BJ (cell line): Measurements from ENCODE around the gene MAP3K7CL. TPM values are rescaled to one million over a fixed set of nuclear protein-coding genes. Genes with fewer than 3 reads are reported as not detected.

Experiments used
- CTCF ChIA-PET: fragments of 350-600 bp; formaldehyde crosslinking; extraction: SDS; loops from one replicate; lab custom pipeline; 2021; ENCODE audit warnings: antibody characterized with exemption, inconsistent platforms; lab: Yijun Ruan, JAX
- POLR2A ChIA-PET: fragments of 300-600 bp; sonication (Branson Sonifier 250); formaldehyde crosslinking; extraction: SDS; loops from one replicate; lab custom pipeline; 2021; ENCODE audit warnings: antibody characterized with exemption; lab: Charles Lee
- DNase-seq: peaks from one replicate; pipeline ENCODE4 v3.0.0-alpha.2; 2011; ENCODE audit warnings: low read depth
- H3K27me3 ChIP-seq: 2 replicates; pipeline ENCODE4 v1.6.0; 2011; ENCODE audit warnings: low read length; ENCODE audit not compliant: control insufficient read depth, insufficient read depth
- H3K36me3 ChIP-seq: 2 replicates; pipeline ENCODE4 v1.5.1; 2011; ENCODE audit warnings: low read length; ENCODE audit not compliant: control insufficient read depth, insufficient read depth
- H3K4me3 ChIP-seq: 2 replicates; pipeline ENCODE4 v1.5.1; 2011; ENCODE audit warnings: low read depth, mild to moderate bottlenecking, control low read depth, low read length
- CTCF ChIP-seq: IDR thresholded peaks from 2 replicates; pipeline ENCODE4 v1.5.1; 2011; ENCODE audit warnings: low read depth, mild to moderate bottlenecking, control low read depth, inconsistent platforms, low read length, moderate library complexity; ENCODE audit not compliant: insufficient read depth
- polyA plus RNA-seq: library from polyadenylated mRNA; depleted of rRNA; stranded (reverse); fragments of >200 nt; gene quantifications from 2 replicates; pipeline ENCODE4 v1.2.3, GENCODE V29; 2011

Gene MAP3K7CL
- polyA plus RNA-seq, 1 experiment, result 6.1 TPM

- Histone ChIP-seq H3K27me3 (no peaks in the 10 kb centered on the region), H3K4me3 (no peak overlapping the region), H3K36me3 (no peaks in the 10 kb centered on the region)
- no peak for DNase-seq
- TF ChIP-seq CTCF, result no peak
- ChIA-PET POLR2A (no interaction called here), CTCF (interaction anchor here (0.6 kb wide), 1 partner anchor 35 kb away, joined by 3 read pairs; no protein-coding TSS in a partner anchor)
These were observed 4.5 kb upstream of the MAP3K7CL start for GRCh38 chr21:29125979-29126378.

- TF ChIP-seq CTCF, result no peak
- POLR2A ChIA-PET, result no interaction called here
- Histone ChIP-seq H3K36me3 (no peaks in the 10 kb centered on the region), H3K27me3 (no peaks in the 10 kb centered on the region), H3K4me3 (no peak overlapping the region)
- CTCF ChIA-PET, result no interaction called here
- DNase-seq, result no peak
These were observed 2.8 kb downstream of the MAP3K7CL start for GRCh38 chr21:29133241-29133640.

GRCh38 chr21:29133796-29134195, 3.4 kb downstream of the MAP3K7CL start:
- TF ChIP-seq CTCF, result no peak
- no peaks in the 10 kb centered on the region for H3K27me3 ChIP-seq
- DNase-seq, result no peak
- H3K4me3 ChIP-seq, result no peak overlapping the region
- ChIA-PET CTCF (no interaction called here), POLR2A (no interaction called here)
- no peaks in the 10 kb centered on the region for H3K36me3 ChIP-seq

- H3K27me3 ChIP-seq, result no peaks in the 10 kb centered on the region
- no peak overlapping the region for H3K4me3 ChIP-seq
- DNase-seq, result no peak
- ChIA-PET POLR2A (no interaction called here), CTCF (interaction anchor here (0.7 to 0.9 kb wide), 2 partner anchors 9 to 49 kb away, joined by 3 to 4 read pairs; no protein-coding TSS in a partner anchor)
- no peaks in the 10 kb centered on the region for H3K36me3 ChIP-seq
- TF ChIP-seq CTCF, result no peak
These were observed 5.0 kb downstream of the MAP3K7CL start for GRCh38 chr21:29135481-29135880.

- ChIA-PET POLR2A (no interaction called here), CTCF (interaction anchor here (0.9 kb wide), 1 partner anchor 9 kb away, joined by 4 read pairs; no protein-coding TSS in a partner anchor)
- TF ChIP-seq CTCF, result no peak
- Histone ChIP-seq H3K36me3 (no peaks in the 10 kb centered on the region), H3K4me3 (no peak overlapping the region), H3K27me3 (no peaks in the 10 kb centered on the region)
- DNase-seq, result no peak
These were observed 5.6 kb downstream of the MAP3K7CL start for GRCh38 chr21:29136033-29136432.
